Measurements from ENCODE around the gene TMEM91.

Gene TMEM91

GRCh38 chr19:41412953-41413352 lies 36.6 kb downstream of the TMEM91 start:
- no peak for DNase-seq

- DNase-seq: no peak
Measured at GRCh38 chr19:41413947-41414346, 37.6 kb downstream of the TMEM91 start.

DNA sequence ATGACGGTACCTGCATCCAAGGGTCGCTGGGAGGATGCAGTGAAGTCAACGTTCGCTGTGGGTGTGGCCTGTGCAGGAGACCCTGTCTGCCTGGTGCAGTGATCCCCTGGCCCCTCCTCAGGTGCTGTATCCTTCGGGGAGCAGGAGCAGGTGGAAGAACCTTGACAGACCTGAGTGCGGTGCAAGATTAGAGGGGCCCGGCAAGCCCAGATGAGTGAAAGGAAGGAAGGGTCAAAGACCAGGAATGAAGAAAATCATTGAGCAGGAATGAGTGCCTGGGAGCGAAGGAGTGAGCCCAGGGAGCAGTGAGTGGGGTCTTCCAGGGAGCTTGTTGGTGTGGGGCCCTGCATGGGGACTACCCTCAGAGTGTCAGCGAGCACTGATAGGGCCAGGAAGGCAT lies 38.1 kb downstream of the TMEM91 start:
- no peak for DNase-seq

GRCh38 chr19:41415154-41415571 lies 38.8 kb downstream of the TMEM91 start:
- DNase-seq: no peak

DNA sequence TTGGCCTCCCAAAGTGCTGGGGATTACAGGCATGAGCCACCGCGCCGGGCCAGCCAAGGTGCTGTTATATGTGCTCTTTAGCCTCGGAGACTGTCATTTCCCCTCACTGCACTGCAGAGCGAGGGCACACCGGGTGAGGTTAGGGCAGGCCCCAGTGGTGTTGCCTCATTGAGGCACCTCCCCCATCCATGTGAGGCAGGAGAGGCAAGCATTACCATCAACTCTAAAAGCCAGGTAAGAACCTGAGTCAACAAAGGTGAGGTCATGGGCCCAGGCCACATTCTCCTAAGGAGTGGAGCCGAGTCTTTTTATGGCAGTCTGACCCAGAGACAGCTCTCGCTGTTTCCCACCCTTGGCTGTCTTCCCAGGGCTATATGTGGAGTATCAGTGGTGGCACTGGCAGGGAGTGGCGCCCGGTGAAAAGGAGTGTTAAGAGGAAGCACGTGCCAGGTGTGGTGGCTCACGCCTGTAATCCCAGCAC lies 39.9 kb downstream of the TMEM91 start:
- DNase-seq: no peak

GRCh38 chr19:41420101-41420880 lies 44.0 kb downstream of the TMEM91 start:
- no peak for DNase-seq

DNA sequence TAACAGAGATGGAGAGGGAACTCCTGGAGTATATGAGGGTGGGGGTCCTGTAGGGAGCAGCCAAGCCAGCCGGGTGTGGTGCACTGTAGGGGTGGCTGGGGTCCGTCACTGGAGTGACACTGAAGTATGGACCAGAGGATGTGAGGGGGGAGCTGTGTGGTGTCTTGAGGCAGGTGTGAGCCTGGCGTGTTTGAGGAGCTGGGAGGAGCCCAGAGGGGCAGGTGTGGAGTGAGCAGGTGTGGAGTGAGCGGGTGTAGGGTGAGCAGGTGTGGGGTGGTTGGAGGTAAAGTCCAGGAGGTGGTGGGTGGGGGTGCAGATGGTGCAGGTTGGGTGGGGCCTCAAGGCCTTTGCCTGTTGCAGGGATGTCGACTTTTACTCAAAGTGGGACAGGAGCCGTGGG lies 45.0 kb downstream of the TMEM91 start:
- no peak for DNase-seq

DNA sequence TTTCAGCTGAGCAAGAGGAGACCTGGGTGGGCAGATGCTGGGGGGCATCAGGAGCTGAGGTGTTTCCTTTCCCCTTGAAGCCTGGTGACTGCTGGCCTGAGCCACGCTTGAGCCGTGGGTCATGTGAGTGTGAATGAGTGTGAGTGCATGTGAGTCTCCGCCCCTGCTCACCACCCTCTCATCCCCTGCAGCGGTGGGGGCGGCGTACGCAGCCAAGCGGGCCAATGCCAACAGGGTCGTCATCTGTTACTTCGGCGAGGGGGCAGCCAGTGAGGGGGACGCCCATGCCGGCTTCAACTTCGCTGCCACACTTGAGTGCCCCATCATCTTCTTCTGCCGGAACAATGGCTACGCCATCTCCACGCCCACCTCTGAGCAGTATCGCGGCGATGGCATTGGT lies 45.6 kb downstream of the TMEM91 start:
- DNase-seq: no peak

DNA sequence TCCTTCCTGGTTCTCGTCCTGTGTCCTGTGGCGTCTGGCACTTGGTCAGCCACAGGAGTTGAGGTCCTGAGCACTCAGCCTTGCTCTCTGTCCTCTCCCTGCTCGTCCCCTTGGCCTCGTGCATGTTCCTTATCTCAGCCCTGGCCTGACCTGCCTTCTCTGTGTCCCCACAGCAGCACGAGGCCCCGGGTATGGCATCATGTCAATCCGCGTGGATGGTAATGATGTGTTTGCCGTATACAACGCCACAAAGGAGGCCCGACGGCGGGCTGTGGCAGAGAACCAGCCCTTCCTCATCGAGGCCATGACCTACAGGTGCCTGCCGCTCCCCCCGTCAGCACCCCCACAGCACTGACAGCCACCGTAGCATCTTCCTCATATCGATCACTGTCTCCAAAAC lies 46.1 kb downstream of the TMEM91 start:
- DNase-seq: no peak

DNA sequence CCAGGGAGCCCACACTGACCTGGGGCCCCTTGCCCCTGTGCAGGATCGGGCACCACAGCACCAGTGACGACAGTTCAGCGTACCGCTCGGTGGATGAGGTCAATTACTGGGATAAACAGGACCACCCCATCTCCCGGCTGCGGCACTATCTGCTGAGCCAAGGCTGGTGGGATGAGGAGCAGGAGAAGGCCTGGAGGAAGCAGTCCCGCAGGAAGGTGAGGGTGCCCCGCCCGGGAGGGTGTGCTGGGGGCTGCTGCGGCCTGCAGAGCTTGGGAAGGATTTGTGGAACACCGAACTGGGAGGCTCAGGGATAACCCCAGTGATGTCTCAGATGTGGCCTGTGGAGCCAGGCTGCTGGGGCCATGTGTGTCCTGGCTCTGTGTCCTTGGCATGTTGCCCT lies 46.6 kb downstream of the TMEM91 start:
- no peak for DNase-seq

DNA sequence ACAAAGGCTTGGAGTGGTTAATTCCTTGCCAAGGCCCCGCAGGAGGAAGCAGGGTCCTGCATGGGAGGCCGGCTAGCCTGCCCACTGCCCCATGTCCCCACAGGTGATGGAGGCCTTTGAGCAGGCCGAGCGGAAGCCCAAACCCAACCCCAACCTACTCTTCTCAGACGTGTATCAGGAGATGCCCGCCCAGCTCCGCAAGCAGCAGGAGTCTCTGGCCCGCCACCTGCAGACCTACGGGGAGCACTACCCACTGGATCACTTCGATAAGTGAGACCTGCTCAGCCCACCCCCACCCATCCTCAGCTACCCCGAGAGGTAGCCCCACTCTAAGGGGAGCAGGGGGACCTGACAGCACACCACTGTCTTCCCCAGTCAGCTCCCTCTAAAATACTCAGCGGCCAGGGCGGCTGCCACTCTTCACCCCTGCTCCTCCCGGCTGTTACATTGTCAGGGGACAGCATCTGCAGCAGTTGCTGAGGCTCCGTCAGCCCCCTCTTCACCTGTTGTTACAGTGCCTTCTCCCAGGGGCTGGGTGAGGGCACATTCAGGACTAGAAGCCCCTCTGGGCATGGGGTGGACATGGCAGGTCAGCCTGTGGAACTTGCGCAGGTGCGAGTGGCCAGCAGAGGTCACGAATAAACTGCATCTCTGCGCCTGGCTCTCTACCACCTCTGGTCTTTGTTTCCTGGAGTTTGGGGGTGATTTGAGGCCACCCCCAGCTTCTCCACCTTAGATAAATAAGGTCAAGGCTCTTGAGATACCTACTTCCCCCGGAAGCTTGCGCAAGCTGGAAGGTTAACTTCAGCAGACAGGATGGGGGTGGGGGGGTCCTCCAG lies 48.2 kb downstream of the TMEM91 start:
- DNase-seq: no peak

DNA sequence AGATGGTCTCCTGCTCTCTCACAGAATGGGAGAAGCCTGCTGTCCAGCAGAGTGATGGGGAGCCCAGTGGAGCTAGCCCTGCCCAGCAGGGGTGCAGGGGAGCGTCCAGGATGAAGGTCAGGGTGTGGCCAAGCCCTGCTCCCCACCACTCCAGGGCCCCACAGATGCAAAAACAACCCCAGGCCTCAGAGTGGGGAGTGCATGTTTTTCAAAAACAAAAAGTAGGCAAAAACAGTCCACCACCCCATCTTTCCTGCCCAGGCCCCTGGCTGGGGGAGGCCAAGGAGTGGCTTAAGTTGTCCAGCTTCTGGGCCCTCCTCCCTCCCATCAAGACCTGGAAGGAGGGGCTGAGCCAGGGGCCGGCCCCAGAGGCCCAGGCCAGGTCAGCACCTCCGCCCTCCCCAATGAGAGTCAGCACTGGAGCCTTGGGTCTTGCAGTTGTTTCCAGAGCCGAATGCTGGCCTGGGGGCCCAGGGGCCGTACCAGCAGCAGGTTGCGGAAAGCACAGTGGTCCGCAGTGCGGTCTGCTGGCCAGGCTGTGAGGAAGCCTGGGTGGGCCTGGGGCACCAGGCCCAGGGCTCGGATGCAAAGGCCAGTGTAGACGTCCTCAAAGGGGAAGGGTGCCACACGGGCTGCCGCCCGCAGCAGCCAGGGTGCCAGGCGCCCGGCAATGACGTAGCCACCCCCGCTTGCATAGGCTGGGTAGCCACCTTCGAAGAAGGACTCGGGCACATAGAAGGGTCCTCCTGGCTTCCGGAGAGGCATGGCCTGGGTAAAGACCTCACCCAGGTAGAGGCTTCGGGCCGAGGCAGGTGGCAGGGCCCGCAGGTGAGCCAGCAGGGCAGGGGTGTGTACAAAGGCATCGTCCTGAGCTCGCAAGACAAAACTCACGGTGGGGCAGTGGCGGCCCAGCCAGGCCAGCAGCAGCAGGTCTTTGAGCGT lies 49.1 kb downstream of the TMEM91 start:
- DNase-seq: no peak

GRCh38 chr19:41426116-41426841 lies 49.9 kb downstream of the TMEM91 start:
- no peak for DNase-seq

GRCh38 chr19:41426952-41427646 lies 50.8 kb downstream of the TMEM91 start, which contains the start of gene B3GNT8:
Gene B3GNT8, minus strand, starts transcription at chr19:41427374. Its CDS starts 596 bp downstream, at chr19:41426778.
- DNase-seq: no peak

- no peak for DNase-seq
Measured at GRCh38 chr19:41427647-41428480, 51.5 kb downstream of the TMEM91 start.

GRCh38 chr19:41428481-41428859 lies 52.1 kb downstream of the TMEM91 start:
- no peak for DNase-seq

DNA sequence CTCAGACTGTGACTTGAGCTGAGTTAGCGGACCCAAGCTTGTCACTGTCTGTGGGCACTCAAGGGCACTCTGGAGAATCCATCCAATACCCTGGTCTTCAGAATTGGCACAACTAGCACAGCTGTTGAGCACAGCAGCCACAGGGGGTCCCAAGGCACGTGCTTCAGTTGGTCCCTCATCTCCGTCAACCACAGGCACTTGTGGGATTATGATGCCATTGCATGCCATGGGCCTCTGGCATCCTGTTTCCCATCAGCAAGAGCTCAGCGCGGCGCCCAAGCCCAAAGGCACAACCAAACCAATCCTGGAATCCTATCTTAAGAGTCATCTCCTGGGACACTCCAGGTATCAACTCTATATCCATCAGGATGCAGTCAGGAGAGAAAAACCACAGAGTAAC lies 54.6 kb downstream of the TMEM91 start:
- DNase-seq: no peak

- DNase-seq: no peak
Measured at GRCh38 chr19:41431426-41432386, 55.4 kb downstream of the TMEM91 start.

GRCh38 chr19:41433171-41433570 lies 56.8 kb downstream of the TMEM91 start:
- no peak for DNase-seq

Data from activated CD4-positive, alpha-beta T cell treated with anti-CD3 and anti-CD28 coated beads for 1 hour (primary cell).